Heart right ventricle (tissue), 16 donors: ENCODE results near the gene TMEM39B. TPM values are rescaled to one million over a fixed set of nuclear protein-coding genes. Genes with fewer than 3 reads are reported as not detected.
"Not testable (repeated sequence)": the region's sequence is repeated elsewhere in the genome, so short reads cannot be mapped to it uniquely, and the experiment has no call there.

Experiments
- ATAC-seq, 8 donors: fragments of 200-7000 bp; cut with Tn5 transposase; one replicate each; pipeline ENCODE4 v1.9.1; 2020; ENCODE audit warnings: mild to moderate bottlenecking in 8 of 8, moderate library complexity in 8 of 8, moderate number of reproducible peaks in 1 of 8
- DNase-seq, 2 donors: peaks; one replicate each; pipeline ENCODE4 v3.0.0-alpha.2; 2020
- H3K27ac ChIP-seq, 10 donors: fragments of 200-600 bp; sonication (generic) in 2 of 10; one replicate each; pipeline versions ENCODE4 v1.5.0 to v1.8.0; 2020 to 2022; ENCODE audit warnings: mild to moderate bottlenecking in 3 of 10
- H3K27me3 ChIP-seq, 7 donors: fragments of 200-600 bp; one replicate each; pipeline ENCODE4 v1.8.0; 2021 to 2022; ENCODE audit warnings: mild to moderate bottlenecking in 2 of 7
- H3K36me3 ChIP-seq, 9 donors: fragments of 200-600 bp; sonication (generic) in 1 of 9; one replicate each; pipeline versions ENCODE4 v1.5.0 to v1.8.0; 2020 to 2022; ENCODE audit warnings: mild to moderate bottlenecking in 2 of 9
- H3K4me1 ChIP-seq, 9 donors: fragments of 200-600 bp; sonication (generic) in 1 of 9; one replicate each; pipeline versions ENCODE4 v1.5.0 to v1.8.0; 2020 to 2022; ENCODE audit warnings: mild to moderate bottlenecking in 4 of 9
- H3K4me3 ChIP-seq, 10 donors: fragments of 200-600 bp; sonication (generic) in 2 of 10; one replicate each; pipeline versions ENCODE4 v1.5.0 to v1.8.0; 2020 to 2022; ENCODE audit warnings: mild to moderate bottlenecking in 7 of 10, moderate library complexity in 2 of 10
- H3K9me3 ChIP-seq, 11 donors: fragments of 200-600 bp in 10 of 11; sonication (generic) in 2 of 11; one replicate each; pipeline versions ENCODE4 v1.5.0 to v1.8.0; 2013 to 2022; ENCODE audit warnings: mild to moderate bottlenecking in 2 of 11, control low read depth in 1 of 11, moderate library complexity in 1 of 11
- WGBS, 2 donors: extraction: QIAGEN DNeasy Blood & Tissue Kit; methylation state at CpG; one replicate each; pipeline ENCODE4 v1.1.7; 2013; ENCODE audit warnings: inconsistent platforms in 1 of 2; 5-methylcytosine and 5-hydroxymethylcytosine counted together
- intact Hi-C, 10 donors: fragments of 100-400 bp; cut with DNase I; formaldehyde crosslinking; loops; one replicate each; pipeline versions ENCODE4 v1.11.1 to v1.14.2; 2022
- polyA plus RNA-seq, 2 donors: library from polyadenylated mRNA; stranded (reverse); fragments of 200-250 nt; gene quantifications; one replicate each; pipeline ENCODE4 v1.2.3, GENCODE V29; 2013
- total RNA-seq, 10 donors: library from RNA; stranded (reverse); fragmentation: NEBNext Ultra II Directional in 3 of 10; extraction: Animal tissue kit (Norgen Biotek cat#: 25700) in 3 of 10; gene quantifications; one replicate each; pipeline versions ENCODE4 v1.2.1 to v1.2.4, GENCODE V29; 2021 to 2023
- TF ChIP-seq, protein P1 (sequence below), 9 donors: fragments of 200-600 bp; sonication (generic) in 2 of 9; IDR thresholded peaks; one replicate each; pipeline versions ENCODE4 v1.5.0 to v1.8.0; 2021 to 2022; ENCODE audit warnings: antibody characterized with exemption in 9 of 9, mild to moderate bottlenecking in 5 of 9, moderate library complexity in 1 of 9
- donor health status: Arrhythmogenic right ventricular cardiomyopathy.
- donor health status: ischemic (EF 13 %, LVEDD 7.1; RV severe dilation, severe dysfunction).
- donor health status: healthy with polysubstance abuse.
- donor health status: DM: no; HTN: yes; CAD: no.
- donor health status: DM: no; HTN: no; CAD: no.
- donor health status: ischemic (EF 25% LVEDD 6.9; RV normal size, moderate dysfunction).
- donor health status: ischemic (EF 25% LVEDD 5.7; RV mildly dilated, moderate dysfunction).
- donor health status: healthy.
- donor health status: DM: yes; HTN: yes; CAD: no.
- donor health status: Ischemic cardiomyopathy.
- donor health status: ischemic (EF 35%, LVEDD 5.7; RV mildly dilated, moderate dysfunction).
- donor health status: nonischemic (EF 11% LVEDD 7.7; RV severe dilation, severe dysfunction).
- donor health status: DM: yes; HTN: yes; CAD: no.
- donor health status: PGD.
- donor health status: ischemic (EF 29% LVEDD 5.4; RV normal size, mild dysfunction).
- donor health status: nonischemic (EF 23%, LVEDD 6.1; RV moderate dilation, normal function).

TMEM39B gene
- total and polyA plus RNA-seq, 12 donors = 4.8 to 15.5 (median 6.6) TPM

DNA sequence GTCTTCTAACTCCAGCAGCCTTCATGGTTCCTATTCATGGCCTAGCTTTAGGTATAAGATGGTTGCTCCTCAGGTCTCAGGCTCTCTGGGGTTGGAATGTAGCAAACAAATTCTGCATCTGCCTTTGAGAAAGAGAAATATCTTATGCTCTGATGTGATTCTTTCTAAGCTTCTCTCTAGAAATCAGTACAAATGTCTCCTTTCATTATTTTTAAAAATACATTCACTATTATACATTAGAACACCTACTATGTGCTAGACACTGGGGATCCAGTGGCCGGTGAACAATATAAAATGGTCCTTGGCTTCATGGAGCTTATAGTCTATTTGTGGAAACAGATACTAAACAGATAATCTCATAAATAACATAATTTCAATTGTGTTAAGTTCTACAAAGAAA, 16.1 kb upstream of the TMEM39B start:
- Histone ChIP-seq H3K27ac (no peak overlapping the region), H3K27me3 (no peaks in the 10 kb centered on the region), H3K4me1 (no peaks in the 10 kb centered on the region), H3K9me3 (no peaks in the 10 kb centered on the region), H3K36me3 (peaks cover 0 to 57% (median 0%) of the 10 kb centered on the region in 9 donors), H3K4me3 (no peak overlapping the region)
- intact Hi-C loops = loop anchor here in 1 of 10 donors (10.0 kb wide), 1 partner anchor 72 kb away; no protein-coding TSS in a partner anchor
- WGBS, 2 donors = 92 to 100% methylated on average over 1 of the region's 1 CpG
- TF ChIP-seq, protein P1, sequence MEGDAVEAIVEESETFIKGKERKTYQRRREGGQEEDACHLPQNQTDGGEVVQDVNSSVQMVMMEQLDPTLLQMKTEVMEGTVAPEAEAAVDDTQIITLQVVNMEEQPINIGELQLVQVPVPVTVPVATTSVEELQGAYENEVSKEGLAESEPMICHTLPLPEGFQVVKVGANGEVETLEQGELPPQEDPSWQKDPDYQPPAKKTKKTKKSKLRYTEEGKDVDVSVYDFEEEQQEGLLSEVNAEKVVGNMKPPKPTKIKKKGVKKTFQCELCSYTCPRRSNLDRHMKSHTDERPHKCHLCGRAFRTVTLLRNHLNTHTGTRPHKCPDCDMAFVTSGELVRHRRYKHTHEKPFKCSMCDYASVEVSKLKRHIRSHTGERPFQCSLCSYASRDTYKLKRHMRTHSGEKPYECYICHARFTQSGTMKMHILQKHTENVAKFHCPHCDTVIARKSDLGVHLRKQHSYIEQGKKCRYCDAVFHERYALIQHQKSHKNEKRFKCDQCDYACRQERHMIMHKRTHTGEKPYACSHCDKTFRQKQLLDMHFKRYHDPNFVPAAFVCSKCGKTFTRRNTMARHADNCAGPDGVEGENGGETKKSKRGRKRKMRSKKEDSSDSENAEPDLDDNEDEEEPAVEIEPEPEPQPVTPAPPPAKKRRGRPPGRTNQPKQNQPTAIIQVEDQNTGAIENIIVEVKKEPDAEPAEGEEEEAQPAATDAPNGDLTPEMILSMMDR (IDR thresholded peaks at IDR 0.05) = no peak
- DNase-seq (no peak), ATAC-seq (no peak)

DNA sequence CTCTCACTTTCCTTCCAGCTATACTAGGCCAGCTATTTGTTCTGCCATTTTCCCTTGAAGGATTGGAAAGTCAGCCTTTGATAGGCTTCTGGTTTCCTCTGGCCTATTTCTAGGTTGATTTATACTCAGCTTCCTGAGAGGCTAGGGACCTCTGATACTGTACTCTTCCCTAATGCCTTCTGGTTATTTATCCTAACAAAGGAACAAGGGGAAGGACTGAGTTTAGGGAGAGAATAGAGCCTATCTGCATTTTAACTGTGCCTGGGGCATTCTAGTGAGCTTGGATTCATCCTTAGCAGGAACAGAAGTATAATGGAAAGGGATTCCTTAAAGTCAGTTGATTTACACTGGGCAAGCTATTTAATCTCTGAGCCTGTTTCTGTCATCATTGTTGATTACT, 11.8 kb upstream of the TMEM39B start:
- Histone ChIP-seq H3K4me1 (peaks cover 5 to 18% (median 10%) of the 10 kb centered on the region in 9 donors), H3K36me3 (peaks cover 0 to 51% (median 7%) of the 10 kb centered on the region in 9 donors), H3K27ac (peak overlapping the region in 1 of 10 donors; percentile 30), H3K4me3 (no peak overlapping the region), H3K27me3 (no peaks in the 10 kb centered on the region), H3K9me3 (no peaks in the 10 kb centered on the region)
- intact Hi-C loops = loop anchor here in 3 of 10 donors (10.0 kb wide), 3 partner anchors 46 to 276 kb away; partner anchors contain the start of gene KHDRBS1 (in 2 of the 3)
- ATAC-seq = no peak
- TF ChIP-seq, protein P1 (IDR thresholded peaks at IDR 0.05) = no peak
- no peak for DNase-seq

DNA sequence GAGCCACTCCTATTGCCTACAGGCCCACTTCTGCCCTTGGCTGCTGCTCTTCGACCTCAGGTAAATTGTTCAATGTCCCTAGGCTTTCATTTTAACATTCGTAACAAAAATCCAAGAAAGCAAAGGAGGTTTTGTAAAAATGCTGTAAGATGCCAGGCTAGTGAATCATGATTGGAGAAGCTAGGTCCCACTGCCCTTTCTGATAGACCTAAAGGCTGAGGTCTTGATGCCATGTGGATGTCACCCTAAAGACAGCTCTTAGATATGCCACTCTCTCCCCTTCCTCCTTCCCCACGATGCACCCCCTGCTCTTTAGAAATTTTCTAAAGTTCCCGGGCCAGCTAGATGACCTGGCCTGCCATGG, 9.9 kb upstream of the TMEM39B start:
- ATAC-seq (no peak), DNase-seq (no peak)
- Histone ChIP-seq H3K27ac (peak overlapping the region in 8 of 10 donors; percentile 33 to 73 (median 44)), H3K4me3 (no peak overlapping the region), H3K27me3 (no peaks in the 10 kb centered on the region), H3K9me3 (no peaks in the 10 kb centered on the region), H3K36me3 (peaks cover 0 to 49% (median 7%) of the 10 kb centered on the region in 9 donors), H3K4me1 (peaks cover 8 to 32% (median 26%) of the 10 kb centered on the region in 9 donors)
- intact Hi-C loops = loop anchor here in 3 of 10 donors (10.0 kb wide), 3 partner anchors 48 to 278 kb away; partner anchors contain the start of gene KHDRBS1 (in 2 of the 3)
- WGBS, 2 donors = 75 to 82% methylated on average over 4 of the region's 4 CpGs
- TF ChIP-seq, protein P1 (IDR thresholded peaks at IDR 0.05) = no peak

DNA sequence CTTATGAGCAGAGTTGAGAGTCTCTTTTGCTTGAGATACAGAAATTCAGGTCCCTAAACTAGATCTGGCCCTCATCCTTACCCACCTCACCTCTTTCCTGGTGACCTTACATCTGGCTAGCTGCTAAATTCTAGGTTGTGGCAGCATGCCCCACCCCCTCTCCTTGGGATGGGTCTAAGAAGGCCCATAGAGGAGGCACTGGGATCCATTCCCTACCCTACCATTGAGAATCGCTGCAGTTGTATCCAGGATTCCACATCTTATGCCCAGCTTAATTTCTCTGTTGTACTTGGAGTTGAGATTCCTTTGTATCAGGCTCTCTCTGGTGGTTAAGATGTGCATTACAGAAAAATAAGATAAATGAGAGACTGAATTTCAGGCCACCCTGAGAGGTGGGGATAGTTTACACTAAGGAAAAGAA, 9.5 kb upstream of the TMEM39B start:
- DNase-seq (no peak), ATAC-seq (peak; percentile 5 to 53 (median 44))
- intact Hi-C loops = loop anchor here in 3 of 10 donors (10.0 kb wide), 3 partner anchors 48 to 278 kb away; partner anchors contain the start of gene KHDRBS1 (in 2 of the 3)
- Histone ChIP-seq H3K9me3 (no peaks in the 10 kb centered on the region), H3K4me3 (no peak overlapping the region), H3K36me3 (peaks cover 0 to 44% (median 7%) of the 10 kb centered on the region in 9 donors), H3K27me3 (no peaks in the 10 kb centered on the region), H3K27ac (peak overlapping the region in 6 of 10 donors; percentile 33 to 73 (median 52)), H3K4me1 (peaks cover 8 to 32% (median 28%) of the 10 kb centered on the region in 9 donors)
- 11 to 21% methylated on average over 1 of the region's 1 CpG for WGBS, 2 donors
- TF ChIP-seq, protein P1 (IDR thresholded peaks at IDR 0.05) = peak in 8 of 9 donors; percentile 49 to 71 (median 60)

DNA sequence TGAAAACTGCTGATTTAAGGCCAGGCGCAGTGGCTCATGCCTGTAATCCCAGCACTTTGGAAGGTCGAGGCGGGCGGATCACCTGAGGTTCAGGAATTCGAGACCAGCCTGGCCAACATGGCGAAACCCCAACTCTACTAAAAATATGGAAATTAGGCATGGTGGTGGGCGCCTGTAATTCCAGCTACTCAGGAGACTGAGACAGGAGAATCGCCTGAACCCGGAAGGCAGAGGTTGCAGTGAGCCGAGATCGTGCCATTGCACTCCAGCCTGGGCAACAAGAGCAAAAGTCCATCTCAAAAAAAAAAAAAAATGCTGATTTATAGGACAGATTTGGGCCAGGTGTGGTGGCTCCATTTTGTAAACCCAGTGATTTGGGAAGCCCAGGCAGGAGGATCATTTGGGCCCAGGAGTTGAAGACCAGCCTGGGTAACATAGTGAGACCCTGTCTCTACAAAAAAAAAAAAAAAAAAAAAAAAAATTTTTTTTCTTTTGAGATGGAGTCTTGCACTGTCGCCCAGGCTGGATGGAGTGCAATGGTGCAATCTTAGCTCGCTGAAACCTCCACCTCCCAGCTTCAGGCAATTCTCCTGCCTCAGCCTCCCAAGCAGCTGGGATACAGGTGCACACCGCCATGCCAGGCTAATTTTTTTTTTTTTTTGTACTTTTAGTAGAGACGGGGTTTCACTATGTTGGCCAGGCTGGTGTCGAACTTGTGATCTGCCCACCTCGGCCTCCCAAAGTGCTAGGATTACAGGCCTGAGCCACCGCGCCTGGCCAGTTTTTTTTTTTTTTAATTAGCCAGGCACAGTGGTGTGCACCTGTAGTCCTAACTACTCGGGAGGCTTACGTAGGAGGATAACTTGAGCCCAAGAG, 6.9 kb upstream of the TMEM39B start:
- not testable (repeated sequence) for H3K27me3 ChIP-seq, H3K9me3 ChIP-seq, H3K4me3 ChIP-seq, DNase-seq
- peak in 1 of 8 donors; percentile 44 for ATAC-seq
- Histone ChIP-seq H3K4me1 (peaks cover 8 to 42% (median 28%) of the 10 kb centered on the region in 9 donors), H3K27ac (peak overlapping the region in 5 of 10 donors; percentile 8 to 59 (median 30)), H3K36me3 (peaks cover 0 to 19% (median 3%) of the 10 kb centered on the region in 9 donors)
- intact Hi-C loops = loop anchor here in 3 of 10 donors (10.0 kb wide), 3 partner anchors 51 to 281 kb away; partner anchors contain the start of gene KHDRBS1 (in 2 of the 3)
- 74 to 77% methylated on average over 21 of the region's 21 CpGs for WGBS, 2 donors
